HEK293 (cell line): ENCODE measurements around the gene ANAPC16.

ENCODE experiments used
- CTCF ChIA-PET: fragments of 350-600 bp; formaldehyde crosslinking; extraction: SDS; loops from one replicate; lab custom pipeline; 2021; ENCODE audit warnings: antibody characterized with exemption; lab: Yijun Ruan, JAX
- POLR2A ChIA-PET: fragments of 300-600 bp; formaldehyde crosslinking; extraction: SDS; loops from one replicate; lab custom pipeline; 2020; ENCODE audit warnings: antibody characterized with exemption, inconsistent platforms; lab: Yijun Ruan, JAX
- H3K27ac ChIP-seq: fragments of 200-500 bp; sonication (Bioruptor generic); 2 replicates; pipeline ENCODE4 v1.5.1; 2014; ENCODE audit warnings: low read depth, low read length, control low read depth, inconsistent platforms; ENCODE audit errors: extremely low read depth
- H3K36me3 ChIP-seq, 2 experiments: fragments of 200-500 bp in 1 of 2; sonication (Bioruptor generic) in 1 of 2; 1 replicate in 1 of 2; 2 replicates in 1 of 2; pipeline ENCODE4 v1.5.1; 2014 to 2017; ENCODE audit warnings: inconsistent platforms in 2 of 2, low read length in 2 of 2; ENCODE audit not compliant: control insufficient read depth in 2 of 2, insufficient read depth in 1 of 2
- H3K4me1 ChIP-seq: fragments of 200-500 bp; sonication (Bioruptor generic); 2 replicates; pipeline ENCODE4 v1.5.1; 2014; ENCODE audit warnings: mild to moderate bottlenecking, low read length, inconsistent platforms; ENCODE audit not compliant: control insufficient read depth, insufficient read depth
- H3K4me3 ChIP-seq: 2 replicates; pipeline ENCODE4 v1.5.1; 2011; ENCODE audit warnings: low read depth, mild to moderate bottlenecking, control low read depth, low read length, moderate library complexity
- H3K9me3 ChIP-seq: fragments of 200-500 bp; sonication (Bioruptor generic); 2 replicates; pipeline ENCODE4 v1.5.1; 2014; ENCODE audit warnings: low read depth, low read length, inconsistent platforms; ENCODE audit not compliant: control insufficient read depth, insufficient read depth
- EGR2 ChIP-seq: fragments of 450-650 bp; formaldehyde crosslinking; IDR thresholded peaks from 2 replicates; pipeline ENCODE4 v1.5.1; 2016; ENCODE audit warnings: low read depth, missing biosample characterization, missing genetic modification characterization
- GLIS2 ChIP-seq: fragments of 450-650 bp; formaldehyde crosslinking; IDR thresholded peaks from 2 replicates; pipeline ENCODE4 v1.5.1; 2016; ENCODE audit warnings: missing biosample characterization, missing genetic modification characterization
- MZF1 ChIP-seq: fragments of 450-650 bp; formaldehyde crosslinking; IDR thresholded peaks from 2 replicates; pipeline ENCODE4 v1.5.1; 2017; ENCODE audit warnings: missing biosample characterization, missing genetic modification characterization, borderline replicate concordance
- OSR2 ChIP-seq: fragments of 450-650 bp; formaldehyde crosslinking; IDR thresholded peaks from 2 replicates; pipeline ENCODE4 v1.5.1; 2016; ENCODE audit warnings: missing biosample characterization, missing genetic modification characterization
- OVOL3 ChIP-seq: fragments of 450-650 bp; formaldehyde crosslinking; IDR thresholded peaks from 2 replicates; pipeline ENCODE4 v1.5.1; 2016; ENCODE audit warnings: missing biosample characterization, missing genetic modification characterization
- SCRT1 ChIP-seq: fragments of 450-650 bp; formaldehyde crosslinking; IDR thresholded peaks from 2 replicates; pipeline ENCODE4 v1.5.1; 2016; ENCODE audit warnings: missing biosample characterization, missing genetic modification characterization, borderline replicate concordance
- TRIM28 ChIP-seq: IDR thresholded peaks from 2 replicates; pipeline ENCODE4 v1.6.1; 2011; ENCODE audit warnings: low read length, control low read depth, borderline replicate concordance
- WT1 ChIP-seq: fragments of 450-650 bp; formaldehyde crosslinking; IDR thresholded peaks from 2 replicates; pipeline ENCODE4 v1.5.1; 2016; ENCODE audit warnings: missing biosample characterization, missing genetic modification characterization
- ZNF140 ChIP-seq: fragments of 450-650 bp; formaldehyde crosslinking; IDR thresholded peaks from 2 replicates; pipeline ENCODE4 v1.5.1; 2016; ENCODE audit warnings: missing biosample characterization, missing genetic modification characterization
- ZNF169 ChIP-seq: fragments of 450-650 bp; formaldehyde crosslinking; IDR thresholded peaks from 2 replicates; pipeline ENCODE4 v1.5.1; 2016; ENCODE audit warnings: missing biosample characterization, missing genetic modification characterization
- ZNF394 ChIP-seq: fragments of 450-650 bp; formaldehyde crosslinking; IDR thresholded peaks from 2 replicates; pipeline ENCODE4 v1.5.1; 2016; ENCODE audit warnings: missing biosample characterization, missing genetic modification characterization, mild to moderate bottlenecking, moderate library complexity, borderline replicate concordance
- ZNF571 ChIP-seq: fragments of 450-650 bp; formaldehyde crosslinking; IDR thresholded peaks from 2 replicates; pipeline ENCODE4 v1.5.0; 2017; ENCODE audit warnings: missing biosample characterization, missing genetic modification characterization
- ZNF600 ChIP-seq: fragments of 450-650 bp; formaldehyde crosslinking; IDR thresholded peaks from 2 replicates; pipeline ENCODE4 v1.5.1; 2016; ENCODE audit warnings: missing biosample characterization, missing genetic modification characterization
- ZNF664 ChIP-seq: fragments of 450-650 bp; formaldehyde crosslinking; IDR thresholded peaks from 2 replicates; pipeline ENCODE4 v1.5.1; 2016; ENCODE audit warnings: missing biosample characterization, missing genetic modification characterization
- ZNF747 ChIP-seq: fragments of 450-650 bp; formaldehyde crosslinking; IDR thresholded peaks from 2 replicates; pipeline ENCODE4 v1.5.1; 2016; ENCODE audit warnings: missing biosample characterization, missing genetic modification characterization
- ZNF843 ChIP-seq: fragments of 450-650 bp; formaldehyde crosslinking; IDR thresholded peaks from 2 replicates; pipeline ENCODE4 v1.5.1; 2016; ENCODE audit warnings: missing biosample characterization, missing genetic modification characterization
- ZSCAN30 ChIP-seq: fragments of 450-650 bp; IDR thresholded peaks from 2 replicates; pipeline ENCODE4 v1.5.1; 2018; ENCODE audit warnings: missing biosample characterization, mild to moderate bottlenecking, missing genetic modification characterization, moderate library complexity
- TF ChIP-seq, protein P1 (sequence below): fragments of 450-650 bp; formaldehyde crosslinking; IDR thresholded peaks from 2 replicates; pipeline ENCODE4 v1.5.1; 2016; ENCODE audit warnings: missing biosample characterization, missing genetic modification characterization, borderline replicate concordance
- TF ChIP-seq, protein P2 (sequence below): fragments of 450-650 bp; formaldehyde crosslinking; IDR thresholded peaks from 2 replicates; pipeline ENCODE4 v1.5.1; 2017; ENCODE audit warnings: missing biosample characterization, mild to moderate bottlenecking, missing genetic modification characterization, moderate library complexity
- TF ChIP-seq, protein P3 (sequence below): fragments of 450-650 bp; formaldehyde crosslinking; IDR thresholded peaks from 2 replicates; pipeline ENCODE4 v1.5.1; 2017; ENCODE audit warnings: missing biosample characterization, missing genetic modification characterization
- TF ChIP-seq, protein P4 (sequence below): IDR thresholded peaks from 2 replicates; pipeline ENCODE4 v1.6.1; 2011; ENCODE audit warnings: mild to moderate bottlenecking, low read depth, low read length, borderline replicate concordance
- TF ChIP-seq, protein P5 (sequence below): fragments of 450-650 bp; IDR thresholded peaks from 2 replicates; pipeline ENCODE4 v1.5.1; 2018; ENCODE audit warnings: missing biosample characterization, mild to moderate bottlenecking, missing genetic modification characterization
- TF ChIP-seq, protein P6 (sequence below): fragments of 450-650 bp; formaldehyde crosslinking; IDR thresholded peaks from 2 replicates; pipeline ENCODE4 v1.5.1; 2017; ENCODE audit warnings: missing biosample characterization, missing genetic modification characterization
- TF ChIP-seq, protein P7 (sequence below): fragments of 450-650 bp; formaldehyde crosslinking; IDR thresholded peaks from 2 replicates; pipeline ENCODE4 v1.5.1; 2017; ENCODE audit warnings: missing biosample characterization, missing genetic modification characterization

Gene ANAPC16

DNA sequence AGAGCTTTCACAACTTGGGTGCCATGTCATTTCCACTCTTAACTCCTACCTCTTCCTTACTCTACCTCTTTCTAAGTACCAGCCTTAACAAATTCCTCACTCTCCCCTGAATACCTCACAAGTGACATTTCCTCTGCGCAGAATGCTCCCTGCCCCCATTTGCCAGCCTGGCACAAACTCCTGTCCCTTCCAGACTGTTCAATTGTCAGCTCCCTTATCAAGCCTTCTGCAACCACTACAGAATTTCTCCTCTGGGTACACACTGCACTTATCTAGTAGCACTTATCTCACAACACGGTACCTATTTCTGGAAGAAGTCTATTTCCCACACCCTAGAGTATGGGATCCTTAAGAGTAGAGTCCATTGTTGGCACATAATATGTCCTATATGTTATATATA is 39.1 kb upstream of the ANAPC16 start (continued):
- TF ChIP-seq, protein P1, sequence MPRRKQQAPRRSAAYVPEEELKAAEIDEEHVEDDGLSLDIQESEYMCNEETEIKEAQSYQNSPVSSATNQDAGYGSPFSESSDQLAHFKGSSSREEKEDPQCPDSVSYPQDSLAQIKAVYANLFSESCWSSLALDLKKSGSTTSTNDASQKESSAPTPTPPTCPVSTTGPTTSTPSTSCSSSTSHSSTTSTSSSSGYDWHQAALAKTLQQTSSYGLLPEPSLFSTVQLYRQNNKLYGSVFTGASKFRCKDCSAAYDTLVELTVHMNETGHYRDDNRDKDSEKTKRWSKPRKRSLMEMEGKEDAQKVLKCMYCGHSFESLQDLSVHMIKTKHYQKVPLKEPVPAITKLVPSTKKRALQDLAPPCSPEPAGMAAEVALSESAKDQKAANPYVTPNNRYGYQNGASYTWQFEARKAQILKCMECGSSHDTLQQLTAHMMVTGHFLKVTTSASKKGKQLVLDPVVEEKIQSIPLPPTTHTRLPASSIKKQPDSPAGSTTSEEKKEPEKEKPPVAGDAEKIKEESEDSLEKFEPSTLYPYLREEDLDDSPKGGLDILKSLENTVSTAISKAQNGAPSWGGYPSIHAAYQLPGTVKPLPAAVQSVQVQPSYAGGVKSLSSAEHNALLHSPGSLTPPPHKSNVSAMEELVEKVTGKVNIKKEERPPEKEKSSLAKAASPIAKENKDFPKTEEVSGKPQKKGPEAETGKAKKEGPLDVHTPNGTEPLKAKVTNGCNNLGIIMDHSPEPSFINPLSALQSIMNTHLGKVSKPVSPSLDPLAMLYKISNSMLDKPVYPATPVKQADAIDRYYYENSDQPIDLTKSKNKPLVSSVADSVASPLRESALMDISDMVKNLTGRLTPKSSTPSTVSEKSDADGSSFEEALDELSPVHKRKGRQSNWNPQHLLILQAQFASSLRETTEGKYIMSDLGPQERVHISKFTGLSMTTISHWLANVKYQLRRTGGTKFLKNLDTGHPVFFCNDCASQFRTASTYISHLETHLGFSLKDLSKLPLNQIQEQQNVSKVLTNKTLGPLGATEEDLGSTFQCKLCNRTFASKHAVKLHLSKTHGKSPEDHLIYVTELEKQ, result no peak
- TF ChIP-seq, protein P2, sequence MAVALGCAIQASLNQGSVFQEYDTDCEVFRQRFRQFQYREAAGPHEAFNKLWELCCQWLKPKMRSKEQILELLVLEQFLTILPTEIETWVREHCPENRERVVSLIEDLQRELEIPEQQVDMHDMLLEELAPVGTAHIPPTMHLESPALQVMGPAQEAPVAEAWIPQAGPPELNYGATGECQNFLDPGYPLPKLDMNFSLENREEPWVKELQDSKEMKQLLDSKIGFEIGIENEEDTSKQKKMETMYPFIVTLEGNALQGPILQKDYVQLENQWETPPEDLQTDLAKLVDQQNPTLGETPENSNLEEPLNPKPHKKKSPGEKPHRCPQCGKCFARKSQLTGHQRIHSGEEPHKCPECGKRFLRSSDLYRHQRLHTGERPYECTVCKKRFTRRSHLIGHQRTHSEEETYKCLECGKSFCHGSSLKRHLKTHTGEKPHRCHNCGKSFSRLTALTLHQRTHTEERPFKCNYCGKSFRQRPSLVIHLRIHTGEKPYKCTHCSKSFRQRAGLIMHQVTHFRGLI, result no peak
- TF ChIP-seq, protein P3, sequence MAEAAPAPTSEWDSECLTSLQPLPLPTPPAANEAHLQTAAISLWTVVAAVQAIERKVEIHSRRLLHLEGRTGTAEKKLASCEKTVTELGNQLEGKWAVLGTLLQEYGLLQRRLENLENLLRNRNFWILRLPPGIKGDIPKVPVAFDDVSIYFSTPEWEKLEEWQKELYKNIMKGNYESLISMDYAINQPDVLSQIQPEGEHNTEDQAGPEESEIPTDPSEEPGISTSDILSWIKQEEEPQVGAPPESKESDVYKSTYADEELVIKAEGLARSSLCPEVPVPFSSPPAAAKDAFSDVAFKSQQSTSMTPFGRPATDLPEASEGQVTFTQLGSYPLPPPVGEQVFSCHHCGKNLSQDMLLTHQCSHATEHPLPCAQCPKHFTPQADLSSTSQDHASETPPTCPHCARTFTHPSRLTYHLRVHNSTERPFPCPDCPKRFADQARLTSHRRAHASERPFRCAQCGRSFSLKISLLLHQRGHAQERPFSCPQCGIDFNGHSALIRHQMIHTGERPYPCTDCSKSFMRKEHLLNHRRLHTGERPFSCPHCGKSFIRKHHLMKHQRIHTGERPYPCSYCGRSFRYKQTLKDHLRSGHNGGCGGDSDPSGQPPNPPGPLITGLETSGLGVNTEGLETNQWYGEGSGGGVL (tag by site-specific recombination), result no peak
- TF ChIP-seq GLIS2 (tag by site-specific recombination) (no peak), ZSCAN30 (tag by site-specific recombination) (no peak), OVOL3 (tag by site-specific recombination) (no peak), EGR2 (no peak), ZNF600 (no peak), ZNF747 (no peak)
- TF ChIP-seq, protein P4, sequence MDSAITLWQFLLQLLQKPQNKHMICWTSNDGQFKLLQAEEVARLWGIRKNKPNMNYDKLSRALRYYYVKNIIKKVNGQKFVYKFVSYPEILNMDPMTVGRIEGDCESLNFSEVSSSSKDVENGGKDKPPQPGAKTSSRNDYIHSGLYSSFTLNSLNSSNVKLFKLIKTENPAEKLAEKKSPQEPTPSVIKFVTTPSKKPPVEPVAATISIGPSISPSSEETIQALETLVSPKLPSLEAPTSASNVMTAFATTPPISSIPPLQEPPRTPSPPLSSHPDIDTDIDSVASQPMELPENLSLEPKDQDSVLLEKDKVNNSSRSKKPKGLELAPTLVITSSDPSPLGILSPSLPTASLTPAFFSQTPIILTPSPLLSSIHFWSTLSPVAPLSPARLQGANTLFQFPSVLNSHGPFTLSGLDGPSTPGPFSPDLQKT, result no peak

DNA sequence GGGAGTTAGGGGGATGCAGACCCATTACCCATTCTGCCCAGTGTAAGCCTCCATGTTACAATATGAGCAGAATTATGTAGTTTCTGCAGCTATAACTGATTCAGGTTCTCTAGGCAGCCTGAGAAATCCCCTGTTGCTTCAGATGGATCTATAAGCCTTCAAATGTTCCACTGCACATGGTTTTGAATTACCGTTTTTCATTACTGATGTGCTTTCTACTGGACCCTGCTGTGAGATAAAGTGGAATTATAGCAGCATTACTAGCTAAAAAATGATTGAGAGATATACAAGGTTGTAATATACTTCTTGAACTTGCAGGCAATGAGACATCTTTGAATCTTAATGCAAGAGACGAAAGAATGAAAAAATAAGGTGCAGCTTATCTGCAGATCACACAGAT is 38.4 kb upstream of the ANAPC16 start:
- Histone ChIP-seq H3K9me3 (no peaks in the 10 kb centered on the region), H3K4me1 (peaks cover 17% of the 10 kb centered on the region), H3K27ac (no peak overlapping the region), H3K36me3 (peaks cover 3 to 23% of the 10 kb centered on the region in 2 experiments; a peak in 2 of 3 replicates), H3K4me3 (no peak overlapping the region)
- CTCF ChIA-PET, result interaction anchor here (0.7 to 1.0 kb wide), 3 partner anchors 21 to 162 kb away, joined by 3 read pairs; no protein-coding TSS in a partner anchor
- POLR2A ChIA-PET, result interaction anchor here (1.1 kb wide), 1 partner anchor 39 kb away, joined by 3 read pairs; the partner anchor contains the start of gene ASCC1
- TF ChIP-seq WT1 (no peak), ZNF664 (tag by site-specific recombination) (no peak), OSR2 (tag by site-specific recombination) (peak; percentile 36; the same call in 1 of the 2 replicates), ZNF140 (tag by site-specific recombination) (no peak), TRIM28 (peak; percentile 50; the same call in 1 of the 2 replicates), SCRT1 (tag by site-specific recombination) (peak; percentile 85), MZF1 (tag by site-specific recombination) (peak; percentile 17; the same call in 1 of the 2 replicates), ZNF394 (tag by site-specific recombination) (no peak), ZNF169 (tag by site-specific recombination) (no peak), ZNF843 (tag by site-specific recombination) (0 out of 2 replicates have a peak, but pooled peaks have one; percentile 34), ZNF571 (no peak)
- TF ChIP-seq, protein P5, sequence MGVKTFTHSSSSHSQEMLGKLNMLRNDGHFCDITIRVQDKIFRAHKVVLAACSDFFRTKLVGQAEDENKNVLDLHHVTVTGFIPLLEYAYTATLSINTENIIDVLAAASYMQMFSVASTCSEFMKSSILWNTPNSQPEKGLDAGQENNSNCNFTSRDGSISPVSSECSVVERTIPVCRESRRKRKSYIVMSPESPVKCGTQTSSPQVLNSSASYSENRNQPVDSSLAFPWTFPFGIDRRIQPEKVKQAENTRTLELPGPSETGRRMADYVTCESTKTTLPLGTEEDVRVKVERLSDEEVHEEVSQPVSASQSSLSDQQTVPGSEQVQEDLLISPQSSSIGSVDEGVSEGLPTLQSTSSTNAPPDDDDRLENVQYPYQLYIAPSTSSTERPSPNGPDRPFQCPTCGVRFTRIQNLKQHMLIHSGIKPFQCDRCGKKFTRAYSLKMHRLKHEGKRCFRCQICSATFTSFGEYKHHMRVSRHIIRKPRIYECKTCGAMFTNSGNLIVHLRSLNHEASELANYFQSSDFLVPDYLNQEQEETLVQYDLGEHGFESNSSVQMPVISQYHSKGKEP, result peak; percentile 79
- TF ChIP-seq, protein P6, sequence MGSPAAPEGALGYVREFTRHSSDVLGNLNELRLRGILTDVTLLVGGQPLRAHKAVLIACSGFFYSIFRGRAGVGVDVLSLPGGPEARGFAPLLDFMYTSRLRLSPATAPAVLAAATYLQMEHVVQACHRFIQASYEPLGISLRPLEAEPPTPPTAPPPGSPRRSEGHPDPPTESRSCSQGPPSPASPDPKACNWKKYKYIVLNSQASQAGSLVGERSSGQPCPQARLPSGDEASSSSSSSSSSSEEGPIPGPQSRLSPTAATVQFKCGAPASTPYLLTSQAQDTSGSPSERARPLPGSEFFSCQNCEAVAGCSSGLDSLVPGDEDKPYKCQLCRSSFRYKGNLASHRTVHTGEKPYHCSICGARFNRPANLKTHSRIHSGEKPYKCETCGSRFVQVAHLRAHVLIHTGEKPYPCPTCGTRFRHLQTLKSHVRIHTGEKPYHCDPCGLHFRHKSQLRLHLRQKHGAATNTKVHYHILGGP (tag by site-specific recombination), result no peak
- TF ChIP-seq, protein P7, sequence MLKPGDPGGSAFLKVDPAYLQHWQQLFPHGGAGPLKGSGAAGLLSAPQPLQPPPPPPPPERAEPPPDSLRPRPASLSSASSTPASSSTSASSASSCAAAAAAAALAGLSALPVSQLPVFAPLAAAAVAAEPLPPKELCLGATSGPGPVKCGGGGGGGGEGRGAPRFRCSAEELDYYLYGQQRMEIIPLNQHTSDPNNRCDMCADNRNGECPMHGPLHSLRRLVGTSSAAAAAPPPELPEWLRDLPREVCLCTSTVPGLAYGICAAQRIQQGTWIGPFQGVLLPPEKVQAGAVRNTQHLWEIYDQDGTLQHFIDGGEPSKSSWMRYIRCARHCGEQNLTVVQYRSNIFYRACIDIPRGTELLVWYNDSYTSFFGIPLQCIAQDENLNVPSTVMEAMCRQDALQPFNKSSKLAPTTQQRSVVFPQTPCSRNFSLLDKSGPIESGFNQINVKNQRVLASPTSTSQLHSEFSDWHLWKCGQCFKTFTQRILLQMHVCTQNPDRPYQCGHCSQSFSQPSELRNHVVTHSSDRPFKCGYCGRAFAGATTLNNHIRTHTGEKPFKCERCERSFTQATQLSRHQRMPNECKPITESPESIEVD, result peak; percentile 88
